ENCODE measurements around the gene SERPINB5.

- TF ChIP-seq ATF3 (IDR thresholded peaks at IDR 0.05) = no peak
- no peak for TF ChIP-seq CTCF (IDR thresholded peaks at IDR 0.05; ENCODE audit: low read depth, low read length, missing input control)
- no peak for TF ChIP-seq TAF1 (conservative IDR thresholded peaks at IDR 0.05)
Observed at GRCh38 chr18:63514326-63514725, 37.6 kb downstream of the SERPINB5 start.
